GM12892 (cell line): Measurements from ENCODE around the gene ASTN2.

ENCODE experiments used
- DNase-seq: peaks from one replicate; pipeline ENCODE4 v3.0.0; 2011; ENCODE audit not compliant: insufficient read length
- FAIRE-seq: peaks from 2 replicates; lab custom pipeline; 2011; peaks lifted over from hg19 to GRCh38; lab: Jason Lieb, UNC
- POLR2A ChIP-seq: IDR thresholded peaks from 2 replicates; pipeline ENCODE4 v1.6.1; 2011; ENCODE audit warnings: low read depth, low read length, control low read depth
- POLR2AphosphoS5 ChIP-seq: IDR thresholded peaks from 2 replicates; pipeline ENCODE4 v1.6.1; 2011; ENCODE audit warnings: low read depth, low read length, control low read depth
- TAF1 ChIP-seq: IDR thresholded peaks from 2 replicates; pipeline ENCODE4 v1.6.1; 2011; ENCODE audit warnings: low read depth, mild to moderate bottlenecking, control low read depth, low read length, borderline replicate concordance

Gene ASTN2

GRCh38 chr9:116449949-116450348, 964.9 kb downstream of the ASTN2 start:
- FAIRE-seq (no peak), DNase-seq (no peak)
- no peak for TF ChIP-seq TAF1
- no peak for TF ChIP-seq POLR2A
- TF ChIP-seq POLR2AphosphoS5: no peak

GRCh38 chr9:116448431-116448830, 966.4 kb downstream of the ASTN2 start:
- TF ChIP-seq POLR2A: no peak
- no peak for TF ChIP-seq POLR2AphosphoS5
- no peak for TF ChIP-seq TAF1
- FAIRE-seq: no peak
- no peak for DNase-seq

GRCh38 chr9:116447934-116448333, 966.9 kb downstream of the ASTN2 start:
- FAIRE-seq: no peak
- TF ChIP-seq POLR2AphosphoS5: no peak
- TF ChIP-seq TAF1: no peak
- TF ChIP-seq POLR2A: no peak

GRCh38 chr9:116442528-116442927, 972.3 kb downstream of the ASTN2 start:
- DNase-seq (no peak), FAIRE-seq (no peak)
- no peak for TF ChIP-seq TAF1
- no peak for TF ChIP-seq POLR2AphosphoS5
- no peak for TF ChIP-seq POLR2A

More at GRCh38 chr9:116447934-116448333, 966.9 kb downstream of the ASTN2 start:
- DNase-seq: no peak

- TF ChIP-seq POLR2AphosphoS5 (no peak), POLR2A (no peak), TAF1 (no peak)
- no peak for FAIRE-seq
- no peak for DNase-seq
Measured at GRCh38 chr9:116437411-116438370, 977.2 kb downstream of the ASTN2 start.

- FAIRE-seq: no peak
- no peak for DNase-seq
- TF ChIP-seq POLR2A (no peak), TAF1 (no peak), POLR2AphosphoS5 (no peak)
Measured at GRCh38 chr9:116436121-116436520, 978.7 kb downstream of the ASTN2 start.

- no peak for TF ChIP-seq POLR2A
- no peak for TF ChIP-seq POLR2AphosphoS5
- TF ChIP-seq TAF1: no peak
- no peak for FAIRE-seq
- DNase-seq: no peak
Measured at GRCh38 chr9:116435706-116436105, 979.2 kb downstream of the ASTN2 start.

GRCh38 chr9:116434314-116434713, 980.5 kb downstream of the ASTN2 start:
- TF ChIP-seq POLR2A (no peak), POLR2AphosphoS5 (no peak), TAF1 (no peak)
- FAIRE-seq: no peak
- no peak for DNase-seq

GRCh38 chr9:116432051-116432450, 982.8 kb downstream of the ASTN2 start:
- FAIRE-seq: no peak
- TF ChIP-seq POLR2AphosphoS5 (no peak), POLR2A (no peak), TAF1 (no peak)
- no peak for DNase-seq

GRCh38 chr9:116430849-116431248, 984.0 kb downstream of the ASTN2 start:
- DNase-seq (no peak), FAIRE-seq (no peak)
- no peak for TF ChIP-seq POLR2AphosphoS5

- no peak for FAIRE-seq
- no peak for TF ChIP-seq POLR2A
- no peak for TF ChIP-seq TAF1
- no peak for TF ChIP-seq POLR2AphosphoS5
Measured at GRCh38 chr9:116425244-116425643, 989.6 kb downstream of the ASTN2 start.

GRCh38 chr9:116423149-116423548, 991.7 kb downstream of the ASTN2 start:
- TF ChIP-seq POLR2AphosphoS5 (no peak), POLR2A (no peak), TAF1 (no peak)
- FAIRE-seq (no peak), DNase-seq (no peak)

More at GRCh38 chr9:116425244-116425643, 989.6 kb downstream of the ASTN2 start:
- DNase-seq: no peak
